ENCODE results near the gene CLEC19A.

Gene CLEC19A

GRCh38 chr16:19305443-19305842 lies 19.9 kb downstream of the CLEC19A start:
- no peak for ATAC-seq
- no peak for TF ChIP-seq TCF4 (CRISPR knock-in tag; IDR thresholded peaks at IDR 0.05; ENCODE audit: borderline replicate concordance)
- TF ChIP-seq CREB5 (CRISPR knock-in tag; IDR thresholded peaks at IDR 0.05; ENCODE audit: low read depth) = no peak
- TF ChIP-seq ZFP30 (CRISPR knock-in tag; IDR thresholded peaks at IDR 0.05) = no peak
- TF ChIP-seq OSR1 (CRISPR knock-in tag; IDR thresholded peaks at IDR 0.05) = no peak
- TF ChIP-seq PATZ1 (CRISPR knock-in tag; IDR thresholded peaks at IDR 0.05; ENCODE audit: borderline replicate concordance) = no peak
- TF ChIP-seq ESRRG (CRISPR knock-in tag; IDR thresholded peaks at IDR 0.05) = no peak
- TF ChIP-seq ZFP3 (CRISPR knock-in tag; IDR thresholded peaks at IDR 0.05) = no peak
- no peak for TF ChIP-seq BACH2 (CRISPR knock-in tag; IDR thresholded peaks at IDR 0.05; ENCODE audit: borderline replicate concordance)
- TF ChIP-seq TOX (CRISPR knock-in tag; IDR thresholded peaks at IDR 0.05; ENCODE audit: borderline replicate concordance) = no peak
- TF ChIP-seq ZNF70 (CRISPR knock-in tag; IDR thresholded peaks at IDR 0.05) = no peak
- no peak for TF ChIP-seq POU6F1 (CRISPR knock-in tag; IDR thresholded peaks at IDR 0.05; ENCODE audit: borderline replicate concordance, low read depth)
- no peak for TF ChIP-seq SNAI2 (CRISPR knock-in tag; IDR thresholded peaks at IDR 0.05)
- no peak for TF ChIP-seq PPARA (CRISPR knock-in tag; IDR thresholded peaks at IDR 0.05; ENCODE audit: borderline replicate concordance)
- TF ChIP-seq ZC3H10 (CRISPR knock-in tag; IDR thresholded peaks at IDR 0.05) = no peak
- TF ChIP-seq CSRNP3 (CRISPR knock-in tag; IDR thresholded peaks at IDR 0.05) = no peak
- no peak for TF ChIP-seq RARB (CRISPR knock-in tag; IDR thresholded peaks at IDR 0.05)

GRCh38 chr16:19307587-19308241 lies 22.2 kb downstream of the CLEC19A start:
- ATAC-seq = no peak
- TF ChIP-seq ESRRG (CRISPR knock-in tag; IDR thresholded peaks at IDR 0.05) (no peak), ZFP30 (CRISPR knock-in tag; IDR thresholded peaks at IDR 0.05) (no peak), ARNTL (CRISPR knock-in tag; IDR thresholded peaks at IDR 0.05; ENCODE audit: borderline replicate concordance, low read depth) (no peak), CREB5 (CRISPR knock-in tag; IDR thresholded peaks at IDR 0.05; ENCODE audit: low read depth) (no peak), TSHZ2 (CRISPR knock-in tag; IDR thresholded peaks at IDR 0.05) (no peak), SNAI2 (CRISPR knock-in tag; IDR thresholded peaks at IDR 0.05) (no peak), PPARA (CRISPR knock-in tag; IDR thresholded peaks at IDR 0.05; ENCODE audit: borderline replicate concordance) (no peak), CSRNP3 (CRISPR knock-in tag; IDR thresholded peaks at IDR 0.05) (no peak), RARB (CRISPR knock-in tag; IDR thresholded peaks at IDR 0.05) (no peak), ZNF70 (CRISPR knock-in tag; IDR thresholded peaks at IDR 0.05) (no peak), TCF4 (CRISPR knock-in tag; IDR thresholded peaks at IDR 0.05; ENCODE audit: borderline replicate concordance) (no peak), ZNF565 (CRISPR knock-in tag; conservative IDR thresholded peaks at IDR 0.05; ENCODE audit: low read depth) (no peak), CSDC2 (CRISPR knock-in tag; IDR thresholded peaks at IDR 0.05) (no peak), BACH2 (CRISPR knock-in tag; IDR thresholded peaks at IDR 0.05; ENCODE audit: borderline replicate concordance) (no peak), OSR1 (CRISPR knock-in tag; IDR thresholded peaks at IDR 0.05) (no peak)

All from SK-N-SH treated with all-trans-retinoic acid at 6 μM for 48 hours (cell line).